Kidney glomerular epithelial cell (primary cell): ENCODE measurements around the gene BTN3A1.
"Not testable (repeated sequence)": the region's sequence is repeated elsewhere in the genome, so short reads cannot be mapped to it uniquely, and the experiment has no call there.

Experiments
- DNase-seq: peaks from one replicate; lab custom pipeline; 2025; lab: John Stamatoyannopoulos, UW

Gene BTN3A1

DNA sequence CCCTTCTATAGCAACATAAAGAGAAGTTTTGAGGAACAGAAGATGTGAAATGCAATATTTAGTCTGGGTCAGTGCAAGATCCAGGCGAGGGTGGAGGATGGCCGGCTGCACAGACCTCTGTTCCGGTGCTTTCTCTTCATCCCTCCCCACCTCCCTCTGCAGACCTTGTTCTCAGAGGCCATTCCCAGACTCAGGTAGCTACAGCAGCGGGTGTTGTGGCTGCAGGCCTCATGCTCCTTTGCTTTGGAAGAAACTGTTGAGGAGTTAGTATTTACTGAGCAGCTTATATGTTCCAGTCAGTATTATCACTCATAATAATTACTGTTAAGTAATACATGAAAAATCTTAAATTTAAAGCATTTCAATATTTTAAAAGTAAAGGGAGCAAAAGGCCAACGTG is 39.9 kb downstream of the BTN3A1 start:
- no peak for DNase-seq

DNA sequence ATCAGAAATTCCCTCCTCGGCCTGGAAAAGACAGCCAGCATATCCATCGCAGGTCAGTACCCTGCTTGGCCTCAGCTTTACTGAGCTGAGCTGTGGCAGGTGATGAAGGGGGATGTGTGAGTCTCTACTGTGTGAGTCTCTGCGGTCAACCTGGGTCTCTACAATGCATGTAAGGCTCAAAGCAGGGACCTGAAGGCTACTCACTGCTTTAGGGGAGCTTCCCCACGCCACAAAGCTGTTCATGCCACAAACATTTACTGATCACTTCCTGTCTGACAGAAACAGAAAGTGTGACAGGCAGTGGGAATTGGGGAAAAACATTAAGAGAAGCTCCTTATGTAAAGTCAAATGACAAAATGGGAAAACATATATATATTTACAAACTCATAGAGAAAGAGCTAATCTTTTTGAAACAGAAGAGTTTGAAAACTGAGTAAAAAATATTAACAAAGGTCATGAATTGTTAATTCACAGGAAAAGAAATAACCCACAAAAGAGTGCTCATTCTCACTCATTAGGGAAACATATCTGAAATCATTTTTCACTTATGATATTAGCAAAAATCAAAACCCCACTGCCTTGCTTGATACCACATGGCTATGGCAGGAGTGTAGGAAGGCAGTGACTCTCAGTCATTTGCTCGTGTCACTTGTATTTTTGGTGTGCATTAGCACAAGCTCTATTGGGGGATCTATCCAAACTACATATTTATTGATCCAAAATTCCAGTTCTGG is 44.0 kb downstream of the BTN3A1 start:
- DNase-seq = no peak

DNA sequence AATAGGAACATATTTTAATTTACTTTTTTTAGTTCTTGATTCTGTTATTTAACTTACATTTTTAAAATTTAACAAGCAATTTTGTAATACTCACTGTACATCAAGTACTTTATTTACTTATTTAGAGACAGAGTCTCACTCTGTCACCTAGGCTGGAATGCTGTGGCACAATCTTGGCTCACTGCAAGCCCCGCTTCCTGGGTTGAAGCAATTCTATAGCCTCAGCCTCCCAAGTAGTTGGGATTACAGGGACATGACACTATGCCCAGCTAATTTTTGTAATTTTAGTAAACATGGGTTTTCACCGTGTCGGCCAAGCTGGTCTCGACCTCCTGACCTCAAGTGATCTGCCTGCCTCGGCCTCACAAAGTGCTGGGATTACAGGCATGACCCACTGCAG is 45.2 kb downstream of the BTN3A1 start:
- DNase-seq = no peak

DNA sequence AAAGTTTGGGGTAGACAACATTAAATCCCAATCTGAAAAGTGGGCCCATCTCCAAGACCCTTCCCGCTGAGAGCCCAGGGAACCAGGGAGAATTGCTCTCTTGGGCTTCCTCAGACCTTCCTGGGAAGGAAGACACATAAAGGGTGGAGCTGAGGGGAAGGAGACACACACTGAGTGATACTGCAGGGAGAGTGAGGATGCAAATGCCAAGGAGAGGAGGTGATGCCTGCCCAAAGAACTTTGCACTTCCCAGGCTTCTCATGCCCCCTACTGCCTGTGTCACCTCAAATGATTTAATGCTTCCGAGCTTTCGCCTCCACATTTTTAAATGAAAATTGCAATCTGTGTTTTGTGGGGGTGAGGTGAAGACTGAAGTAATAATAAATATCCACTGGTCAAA is 48.2 kb downstream of the BTN3A1 start:
- DNase-seq = no peak

DNA sequence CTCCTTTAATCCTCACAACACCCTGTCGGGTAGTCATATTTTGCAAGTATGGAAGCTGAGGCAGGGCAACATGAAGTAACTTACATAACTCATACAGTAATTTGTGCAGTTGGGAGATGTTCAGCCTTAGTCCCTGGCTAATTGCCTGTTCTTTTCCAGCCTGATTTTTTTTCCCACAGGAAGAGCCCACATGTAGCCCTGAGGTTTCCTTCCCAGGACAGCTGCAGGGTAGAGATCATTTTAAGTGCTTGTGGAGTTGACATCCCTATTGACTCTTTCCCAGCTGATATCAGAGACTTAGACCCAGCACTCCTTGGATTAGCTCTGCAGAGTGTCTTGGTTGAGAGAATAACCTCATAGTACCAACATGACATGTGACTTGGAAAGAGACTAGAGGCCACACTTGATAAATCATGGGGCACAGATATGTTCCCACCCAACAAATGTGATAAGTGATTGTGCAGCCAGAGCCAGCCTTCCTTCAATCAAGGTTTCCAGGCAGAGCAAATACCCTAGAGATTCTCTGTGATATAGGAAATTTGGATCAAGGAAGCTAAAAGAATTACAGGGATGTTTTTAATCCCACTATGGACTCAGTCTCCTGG is 50.7 kb downstream of the BTN3A1 start:
- DNase-seq = no peak

GRCh38 chr6:26454631-26455030 is 52.6 kb downstream of the BTN3A1 start:
- DNase-seq = no peak

DNA sequence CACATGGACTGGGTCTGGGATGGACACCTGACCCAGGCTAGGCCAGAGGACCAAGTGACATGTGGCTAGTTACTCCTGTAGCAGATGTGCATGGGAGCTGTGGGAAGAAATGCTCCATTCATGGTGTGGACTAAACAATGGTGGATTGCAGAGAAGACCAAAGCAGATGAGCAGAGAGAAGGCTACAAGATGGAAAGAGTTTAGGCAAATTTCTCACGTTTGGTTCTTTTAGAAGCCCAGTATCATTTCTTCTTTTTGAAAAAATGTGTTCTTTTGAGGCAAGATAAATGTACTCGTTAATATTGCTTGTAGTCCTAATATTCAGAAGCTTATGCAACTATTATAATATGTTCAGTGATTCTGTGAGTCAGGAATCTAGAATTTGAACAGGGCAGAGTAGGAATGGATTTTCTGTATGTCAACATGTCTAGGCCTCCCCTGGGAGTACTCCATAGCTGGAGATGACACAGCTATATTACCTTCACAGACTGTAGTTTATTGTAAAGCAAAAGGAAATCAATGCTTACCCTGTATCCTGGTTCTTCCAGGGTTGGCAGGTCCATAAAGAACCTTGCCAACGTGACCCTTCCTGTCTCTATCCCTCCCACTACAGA is 53.4 kb downstream of the BTN3A1 start:
- DNase-seq = no peak

- DNase-seq = no peak
Measured at GRCh38 chr6:26457264-26457805, 55.3 kb downstream of the BTN3A1 start.

GRCh38 chr6:26457806-26458688 is 56.0 kb downstream of the BTN3A1 start, which contains the start of gene BTN2A1:
TSS of gene BTN2A1 (plus strand) at chr6:26457955. CDS start at chr6:26458637, 682 bp downstream.
- peak; percentile 92 for DNase-seq

DNA sequence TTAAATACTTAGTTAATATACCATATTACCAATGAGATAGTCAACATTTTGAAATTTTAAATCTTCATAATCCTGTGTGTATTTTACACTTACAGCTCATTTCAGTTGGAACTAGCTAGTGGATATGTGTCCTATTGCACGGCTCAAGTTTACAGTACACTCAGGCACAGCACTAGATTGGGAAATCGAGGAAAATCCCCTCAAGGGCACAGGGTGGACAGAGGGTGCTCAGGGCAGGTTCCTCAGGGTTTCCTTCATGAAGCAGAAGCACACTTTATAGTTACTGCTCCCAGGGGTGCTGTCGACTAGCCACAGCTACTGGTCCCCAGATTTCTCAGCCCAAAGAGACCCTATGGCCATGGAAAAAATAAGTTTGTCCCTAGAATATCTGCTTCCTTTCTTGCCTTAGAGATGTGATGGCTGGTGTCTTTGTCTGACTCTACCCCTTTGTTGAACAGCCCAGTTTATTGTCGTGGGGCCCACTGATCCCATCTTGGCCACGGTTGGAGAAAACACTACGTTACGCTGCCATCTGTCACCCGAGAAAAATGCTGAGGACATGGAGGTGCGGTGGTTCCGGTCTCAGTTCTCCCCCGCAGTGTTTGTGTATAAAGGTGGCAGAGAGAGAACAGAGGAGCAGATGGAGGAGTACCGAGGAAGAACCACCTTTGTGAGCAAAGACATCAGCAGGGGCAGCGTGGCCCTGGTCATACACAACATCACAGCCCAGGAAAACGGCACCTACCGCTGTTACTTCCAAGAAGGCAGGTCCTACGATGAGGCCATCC is 57.1 kb downstream of the BTN3A1 start:
- no peak for DNase-seq

GRCh38 chr6:26461353-26461752 is 59.3 kb downstream of the BTN3A1 start:
- DNase-seq = not testable (repeated sequence)

DNA sequence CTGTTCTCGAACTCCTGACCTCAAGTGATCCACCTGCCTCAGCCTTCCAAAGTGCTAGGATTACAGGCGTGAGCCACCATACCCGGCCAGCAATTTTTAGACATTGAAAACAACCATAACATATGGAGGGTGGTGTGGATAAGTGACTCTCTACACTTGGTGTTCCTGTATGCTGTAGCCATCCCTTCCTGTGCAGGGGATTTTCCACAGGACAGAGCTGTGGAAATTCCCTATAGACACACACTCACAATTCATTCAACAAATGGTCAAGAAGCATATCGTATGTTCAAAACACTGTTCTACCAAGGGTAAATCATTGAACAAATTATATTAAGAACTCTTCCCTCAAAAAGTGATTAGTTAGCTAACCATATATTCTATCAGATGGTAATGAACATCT is 61.9 kb downstream of the BTN3A1 start:
- DNase-seq = no peak

GRCh38 chr6:26464416-26465131 is 62.5 kb downstream of the BTN3A1 start:
- DNase-seq = no peak
